HG02981 (cell line): Measurements from ENCODE around the gene EXOSC10.
"Not testable (repeated sequence)": the region's sequence is repeated elsewhere in the genome, so short reads cannot be mapped to it uniquely, and the experiment has no call there.

Experiments used
- ATAC-seq: cut with Tn5 transposase; IDR thresholded peaks from one replicate; pipeline ENCODE4 v1.9.1; 2021; ENCODE audit warnings: mild to moderate bottlenecking, moderate library complexity; ENCODE audit not compliant: unreplicated experiment

EXOSC10 gene

DNA sequence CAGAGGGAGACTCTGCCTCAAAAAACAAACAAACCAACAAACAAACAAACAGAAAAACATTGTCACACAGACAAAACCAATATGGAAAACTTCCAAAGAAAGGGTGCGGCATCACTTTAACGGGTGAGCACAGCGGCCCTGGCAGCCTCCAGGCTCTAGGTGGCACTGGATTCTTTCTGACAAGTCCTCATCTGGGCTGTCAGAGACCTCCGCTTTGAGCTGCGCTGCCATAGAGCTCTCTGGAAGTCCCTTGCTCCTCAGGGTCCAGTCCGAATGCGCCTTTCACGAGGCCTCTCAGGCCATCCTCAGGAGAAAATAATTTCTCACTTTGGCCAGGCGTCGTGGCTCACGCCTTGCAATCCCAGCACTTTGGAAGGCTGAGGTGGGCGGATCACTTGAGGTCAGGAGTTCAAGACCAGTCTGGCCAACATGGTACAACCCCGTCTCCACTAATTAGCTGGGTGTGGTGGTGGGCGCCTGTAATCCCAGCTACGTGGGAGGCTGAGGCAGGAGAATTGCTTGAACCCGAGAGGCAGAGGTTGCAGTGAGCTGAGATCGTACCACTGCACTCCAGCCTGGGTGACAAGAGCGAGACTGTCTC lies 35.6 kb downstream of the EXOSC10 start:
- not testable (repeated sequence) for ATAC-seq

DNA sequence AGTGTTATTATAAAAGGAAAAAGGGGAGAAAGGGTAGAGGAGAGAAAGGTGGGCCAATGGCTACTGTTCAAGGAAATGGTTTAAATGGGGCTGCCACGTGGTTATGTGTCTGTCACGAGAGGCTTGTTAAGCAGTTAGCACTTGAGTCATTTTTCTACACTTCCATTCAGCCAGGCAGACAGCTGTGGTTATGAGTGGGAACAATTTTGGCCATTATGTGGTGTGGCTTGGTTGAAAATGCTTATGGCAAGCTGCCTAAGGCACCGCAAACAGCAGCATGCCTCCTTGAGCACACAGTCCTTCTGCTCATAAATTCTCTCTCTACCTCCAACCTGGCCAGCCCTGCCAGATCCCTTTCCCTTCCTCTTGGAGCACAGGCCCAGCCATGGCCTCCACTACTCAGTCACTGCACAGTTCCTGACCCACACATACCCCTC lies 36.7 kb downstream of the EXOSC10 start:
- ATAC-seq = no peak

DNA sequence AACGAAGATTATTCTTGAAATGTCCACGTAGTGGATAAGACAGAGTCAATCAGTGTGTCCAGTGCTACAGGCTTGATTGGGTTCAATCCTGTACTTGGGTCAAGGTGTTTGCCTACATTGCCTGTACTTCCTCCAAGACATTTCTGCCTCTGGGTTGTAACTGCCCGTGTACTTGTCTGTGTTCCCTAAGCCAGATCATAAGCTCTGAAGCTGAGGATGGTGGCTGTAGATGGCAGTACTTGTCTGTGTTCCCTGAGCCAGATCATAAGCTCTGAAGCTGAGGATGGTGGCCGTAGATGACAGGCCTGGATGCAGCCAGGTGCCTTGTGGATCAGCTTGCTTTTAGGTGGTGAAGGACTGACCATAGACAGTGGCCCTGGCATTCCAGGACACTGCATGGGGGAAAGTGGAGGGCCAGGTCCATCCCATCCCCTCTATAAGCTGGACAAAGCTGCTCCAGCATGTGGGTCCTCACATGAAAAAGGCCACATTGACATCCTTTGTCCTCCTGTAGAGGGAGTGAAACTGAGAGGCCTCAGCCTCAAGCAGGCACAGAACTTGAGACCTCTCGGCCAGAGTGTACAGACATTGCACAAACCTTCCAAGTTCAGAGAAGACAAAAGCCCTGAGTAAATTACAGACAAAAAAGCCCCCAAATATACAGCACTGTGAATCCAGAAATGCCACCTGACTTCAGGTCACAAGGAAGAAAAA lies 37.9 kb downstream of the EXOSC10 start:
- no peak for ATAC-seq

DNA sequence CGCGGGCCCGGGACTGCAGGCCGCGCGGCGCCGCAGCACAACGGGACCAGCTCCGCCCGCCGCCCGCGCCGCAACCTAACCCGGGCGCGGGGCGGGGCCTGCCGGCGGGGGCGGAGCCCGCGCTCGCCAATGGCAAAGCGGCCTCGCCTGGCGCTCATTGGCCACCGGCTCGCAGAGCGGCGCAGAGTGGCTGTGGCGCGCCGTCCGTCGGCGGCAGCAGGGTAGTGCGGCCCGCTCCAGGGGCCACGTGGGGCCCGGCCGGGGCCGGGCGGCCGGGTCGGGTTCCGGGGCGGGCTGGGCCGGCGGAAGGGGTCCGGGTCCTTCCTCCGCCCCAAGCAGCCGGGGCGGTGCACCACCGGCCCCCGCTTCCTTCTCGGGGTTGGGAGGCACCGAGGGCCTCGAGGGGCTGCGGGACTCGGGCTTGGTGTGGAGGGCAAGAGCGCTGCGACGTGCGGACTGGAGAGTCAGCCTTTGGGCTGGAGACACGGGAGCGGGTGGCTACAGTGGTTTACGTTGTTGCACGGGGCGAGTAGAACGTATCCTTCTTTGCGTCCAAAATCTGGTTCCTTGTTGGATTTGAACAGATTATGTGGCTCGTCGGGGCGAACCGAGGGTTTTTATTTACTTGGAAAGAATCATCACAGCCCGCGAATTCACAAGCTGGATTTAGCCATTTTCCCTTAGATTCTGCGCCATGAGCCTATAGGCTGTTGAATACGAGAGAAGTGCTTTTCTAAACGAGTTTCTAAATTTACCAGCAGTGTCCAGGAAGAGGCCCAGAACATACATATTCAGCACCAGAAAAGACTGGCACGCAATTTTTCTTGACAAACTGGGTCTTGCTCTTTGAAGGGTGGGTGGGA lies 39.5 kb downstream of the EXOSC10 start, which contains the start of gene SRM:
SRM (minus strand) TSS at position 51 of the 863 bp plus-strand sequence. CDS start 75 bp downstream, outside the sequence.
- ATAC-seq = peak; percentile 92

DNA sequence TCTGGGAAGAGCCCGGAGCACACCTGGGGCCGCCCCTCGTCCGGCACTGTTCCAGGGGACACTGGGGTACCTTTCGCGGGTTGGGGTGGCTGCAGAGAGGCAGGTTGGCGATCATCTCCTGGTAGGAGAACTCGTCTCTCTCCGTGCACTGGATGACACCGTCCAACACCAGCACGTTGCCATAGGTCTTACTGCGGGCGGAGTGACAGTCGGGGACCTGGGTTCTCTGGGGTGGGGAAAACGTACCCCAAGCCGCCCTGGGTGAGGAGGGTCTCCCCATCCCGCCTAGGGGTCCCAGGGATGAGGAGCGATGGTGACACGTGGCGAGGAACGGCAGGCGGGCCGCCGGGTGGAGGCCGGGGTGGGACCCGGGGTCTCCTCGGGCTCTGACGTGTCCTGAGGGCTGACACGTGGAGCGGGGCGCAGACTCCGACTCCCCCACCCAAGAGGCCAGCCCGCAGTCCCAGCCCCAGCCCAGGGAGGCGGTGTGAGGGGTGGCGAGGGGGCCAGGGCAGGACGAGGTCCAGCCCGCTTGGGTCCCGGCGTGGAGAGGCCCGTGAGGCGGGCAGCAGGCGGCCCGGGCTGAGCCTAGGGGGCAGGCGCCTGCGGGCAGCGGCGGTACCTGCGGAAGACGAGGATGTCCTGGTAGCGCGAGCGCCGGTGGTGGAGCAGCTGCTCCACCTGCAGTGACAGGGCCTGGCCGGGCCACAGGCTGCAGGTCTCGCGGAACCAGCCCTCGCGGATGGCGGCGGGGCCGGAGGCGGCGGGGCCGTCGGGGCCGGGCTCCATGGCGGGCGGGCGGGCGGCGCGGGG lies 40.3 kb downstream of the EXOSC10 start:
- ATAC-seq = peak; percentile 22

DNA sequence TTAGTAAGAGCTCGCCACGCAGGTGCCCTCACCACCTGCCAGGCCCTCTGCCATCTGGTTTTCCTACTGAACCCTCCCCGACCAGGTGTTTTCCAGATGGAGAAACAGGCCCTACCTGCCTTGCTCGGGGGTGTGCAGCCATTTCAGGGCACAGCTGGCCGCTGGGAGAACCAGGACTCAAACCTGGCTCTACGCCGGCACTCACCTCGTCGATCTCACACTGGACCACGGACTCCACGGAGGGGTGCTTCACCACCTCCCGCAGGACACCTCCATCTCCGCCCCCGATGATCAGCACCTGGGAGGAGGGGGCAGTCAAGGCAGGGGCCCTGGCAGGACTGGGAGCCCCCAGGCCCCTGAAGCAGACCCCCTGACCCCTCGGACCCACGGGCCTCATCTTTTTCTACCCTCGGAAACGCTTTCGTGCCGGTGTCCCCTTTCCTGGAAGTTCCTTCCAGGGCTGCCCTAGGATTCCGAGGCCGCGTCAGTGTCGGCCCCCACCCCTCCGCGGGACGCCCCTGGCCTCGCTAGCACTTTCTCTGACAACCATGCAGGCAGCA lies 41.0 kb downstream of the EXOSC10 start:
- no peak for ATAC-seq

DNA sequence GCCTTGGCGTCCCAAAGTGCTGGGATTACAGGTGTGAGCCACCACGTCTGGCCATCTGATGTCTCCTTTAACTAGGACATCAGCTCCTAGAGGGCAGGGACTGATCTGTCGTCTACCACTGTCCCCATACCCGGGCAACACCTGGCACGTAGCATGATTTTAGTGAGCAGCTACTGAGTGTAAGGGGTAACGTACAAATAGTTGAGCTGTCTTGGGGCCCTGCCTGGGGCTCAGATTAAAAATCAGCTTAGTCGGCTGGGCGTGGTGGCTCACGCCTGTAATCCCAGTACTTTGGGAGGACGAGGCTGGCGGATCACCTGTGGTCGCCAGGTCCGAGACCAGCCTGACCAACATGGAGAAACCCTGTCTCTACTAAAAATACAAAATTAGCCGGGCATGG lies 41.6 kb downstream of the EXOSC10 start:
- no peak for ATAC-seq

DNA sequence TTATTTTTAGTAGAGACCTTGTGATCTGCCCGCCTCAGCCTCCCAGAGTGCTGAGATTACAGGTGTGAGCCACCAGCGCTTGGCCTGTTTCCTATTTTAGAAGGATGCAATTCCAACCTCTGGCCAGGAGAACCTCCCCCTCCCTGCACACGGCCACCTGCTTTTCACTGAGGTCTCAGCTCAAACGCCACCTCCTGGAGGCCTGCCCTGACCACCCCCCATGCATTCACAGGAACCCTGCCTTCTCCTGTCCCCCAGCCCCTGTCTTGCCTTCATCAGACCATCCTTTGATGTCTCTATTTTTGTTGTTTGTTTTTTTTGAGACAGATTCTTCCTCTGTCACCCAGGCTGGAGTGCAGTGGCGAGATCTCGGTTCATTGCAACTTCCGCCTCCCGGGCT lies 42.2 kb downstream of the EXOSC10 start:
- ATAC-seq = no peak

DNA sequence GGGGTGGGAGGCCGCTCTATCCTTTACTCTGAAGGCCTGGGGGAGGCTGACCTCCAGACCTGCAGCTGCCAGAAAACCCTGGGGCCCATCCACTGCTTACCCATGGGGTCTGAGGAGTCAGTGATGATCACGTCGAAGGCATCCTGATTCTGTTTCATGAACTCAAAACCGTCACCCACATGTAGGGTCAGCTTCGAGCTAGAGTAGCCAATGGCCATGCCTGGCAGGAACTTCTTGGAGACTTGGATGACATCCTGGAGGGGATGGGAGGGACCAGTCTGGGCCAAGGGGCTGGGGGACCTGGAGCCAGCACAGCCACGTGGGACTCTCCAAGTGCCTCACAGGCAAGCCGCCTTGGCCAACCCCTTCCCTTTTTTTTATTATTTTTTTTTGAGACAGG lies 43.2 kb downstream of the EXOSC10 start:
- no peak for ATAC-seq

DNA sequence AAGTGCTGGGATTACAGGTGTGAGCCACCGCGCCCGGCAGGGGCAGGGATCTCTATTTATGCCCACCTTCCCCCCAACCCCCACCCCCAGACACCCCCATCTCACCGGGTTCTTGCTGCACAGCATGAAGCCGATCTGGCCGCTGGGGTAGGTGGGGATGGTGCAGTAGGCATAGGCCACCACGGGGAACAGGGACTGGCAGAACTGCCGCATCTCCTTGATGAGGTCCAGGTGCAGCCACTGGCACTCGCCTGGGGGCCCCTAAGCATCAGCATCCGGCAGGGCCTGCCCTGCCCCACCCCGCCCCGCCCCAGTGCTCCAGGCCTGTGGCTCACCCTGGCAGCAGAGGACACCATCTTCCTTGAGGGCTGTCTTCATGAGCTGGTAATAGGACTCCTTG lies 44.0 kb downstream of the EXOSC10 start:
- ATAC-seq = no peak

DNA sequence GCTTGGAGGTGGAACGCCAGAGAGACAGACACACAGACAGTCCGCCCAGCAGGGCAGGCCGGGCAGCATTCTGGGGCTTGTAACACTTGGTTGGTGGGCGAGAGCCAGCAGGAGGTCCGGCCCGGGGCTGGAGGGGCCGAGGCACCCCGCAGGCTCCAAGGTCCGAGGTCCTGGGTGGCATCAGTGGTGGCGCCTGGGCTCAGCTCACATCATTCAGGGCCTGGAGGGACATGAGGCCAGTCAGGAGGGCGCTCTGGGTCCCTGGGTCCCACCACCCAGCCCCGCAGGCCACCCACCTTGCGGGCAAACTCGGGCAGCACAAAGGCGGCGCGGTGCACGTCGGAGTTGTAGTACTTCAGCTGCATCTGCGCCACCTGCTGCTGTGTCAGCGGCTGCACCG lies 45.0 kb downstream of the EXOSC10 start:
- ATAC-seq = no peak

DNA sequence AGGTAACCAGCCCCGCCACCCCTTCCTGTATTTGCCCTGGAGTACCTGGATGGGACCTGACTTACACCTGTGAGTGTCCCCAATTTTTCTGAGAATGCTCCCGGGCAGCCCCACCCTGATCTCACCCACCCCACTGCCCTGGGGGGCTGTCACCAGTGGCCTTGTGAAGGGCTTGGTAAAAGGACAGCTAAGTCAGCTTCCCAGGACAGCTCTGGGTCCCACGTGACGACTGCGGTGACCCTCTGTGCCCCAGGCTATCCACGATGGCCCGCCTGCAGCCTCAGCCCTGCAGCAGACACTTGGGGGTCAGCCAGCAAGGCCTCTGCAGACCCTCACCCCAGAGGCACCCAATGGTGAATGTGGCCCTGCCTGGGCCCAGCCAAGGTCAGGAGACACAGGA lies 45.5 kb downstream of the EXOSC10 start:
- ATAC-seq = no peak

DNA sequence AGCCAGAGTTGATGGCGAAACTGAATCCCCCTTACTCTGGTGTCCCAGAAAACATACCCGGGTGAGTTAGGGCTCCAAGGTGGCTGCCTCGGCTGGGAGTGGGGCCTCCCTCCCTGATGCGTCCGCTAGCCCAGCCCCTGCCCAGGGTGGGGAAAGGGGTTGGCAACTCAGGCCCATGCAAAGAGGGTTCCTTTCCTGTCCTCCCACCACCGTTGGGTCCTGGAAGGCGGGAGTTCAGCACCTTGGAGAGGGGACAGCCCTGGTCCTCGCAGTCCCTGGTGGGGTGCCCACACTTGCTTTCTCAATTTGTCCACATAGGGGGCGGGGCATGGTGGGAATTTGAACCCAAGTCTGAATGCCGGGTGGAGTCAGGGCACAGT lies 45.9 kb downstream of the EXOSC10 start:
- ATAC-seq = no peak

DNA sequence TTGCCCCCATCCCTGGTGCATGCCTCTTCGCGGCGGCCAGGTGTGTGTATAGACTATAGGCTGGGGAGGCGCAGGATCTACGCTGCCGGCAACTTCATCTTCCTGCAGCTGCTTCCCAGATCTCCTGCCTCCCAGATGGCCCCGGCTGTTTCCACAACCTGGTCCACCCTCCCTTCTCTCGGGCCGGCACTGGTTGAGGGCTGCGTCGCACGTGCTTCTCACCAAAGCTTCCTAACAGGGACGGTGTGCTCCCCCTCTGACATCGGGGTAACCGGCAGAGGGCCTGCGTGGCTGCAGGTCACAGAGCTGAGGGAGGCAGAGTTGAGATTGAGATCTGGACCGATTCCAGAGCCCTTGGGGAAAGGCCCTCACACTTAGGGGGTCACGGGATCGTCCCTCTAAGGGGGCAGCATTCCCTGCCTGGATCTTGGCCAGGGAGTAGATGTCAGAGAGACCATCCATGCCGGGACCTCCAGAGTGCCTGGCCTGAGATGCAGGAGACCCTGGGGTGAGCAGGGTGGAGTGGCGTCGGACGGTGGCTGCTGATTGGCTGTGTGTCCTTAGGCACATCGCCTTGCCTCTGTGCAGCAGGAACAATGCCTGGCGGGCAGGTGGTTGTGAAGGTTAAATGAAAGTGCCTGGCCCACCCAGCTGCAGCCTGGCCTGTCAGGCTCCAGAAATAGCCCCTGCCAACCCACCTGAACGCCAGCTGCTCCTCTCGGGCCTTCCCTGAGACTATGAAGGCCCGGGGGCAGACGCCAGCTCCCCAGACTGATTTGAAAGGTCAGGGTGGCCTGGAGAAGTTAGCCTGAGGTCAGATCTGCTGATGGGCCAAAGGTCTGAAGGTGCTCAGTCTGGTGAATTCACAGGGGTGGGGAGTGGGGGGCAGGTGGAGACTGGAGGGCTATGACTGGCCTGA lies 46.6 kb downstream of the EXOSC10 start:
- ATAC-seq = no peak

DNA sequence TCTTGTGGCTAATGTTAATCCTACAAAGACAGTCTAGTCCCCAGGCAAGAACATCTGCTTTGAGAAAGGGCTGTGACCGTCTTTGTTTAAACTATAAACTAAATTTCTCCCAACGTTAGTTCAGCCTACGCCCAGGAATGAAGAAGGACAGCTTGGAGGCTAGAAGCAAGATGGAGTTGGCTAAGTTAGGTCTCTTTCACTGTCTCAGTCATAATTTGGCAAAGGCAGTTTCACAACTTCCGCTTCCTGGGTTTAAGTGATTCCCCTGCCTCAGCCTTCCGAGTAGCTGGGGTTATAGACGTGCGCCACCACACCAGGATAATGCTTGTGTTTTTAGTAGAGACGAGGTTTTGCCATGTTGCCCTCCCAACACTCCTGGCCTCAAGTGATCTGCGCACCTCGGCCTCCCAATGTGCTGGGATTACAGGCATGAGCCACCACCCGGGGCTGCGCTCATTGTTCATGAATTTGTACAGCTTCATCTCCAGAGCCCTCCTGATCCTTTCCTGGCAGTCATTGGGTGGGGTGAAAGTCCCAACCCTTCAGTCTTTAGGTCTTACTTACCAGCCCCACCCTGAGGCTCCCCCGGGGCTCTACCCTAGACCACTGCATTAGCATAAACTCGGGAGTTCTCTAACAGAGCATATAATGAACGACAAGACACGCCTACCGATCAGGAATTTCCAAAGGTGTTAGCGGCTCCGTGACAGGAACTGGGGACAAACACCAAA lies 47.7 kb downstream of the EXOSC10 start:
- no peak for ATAC-seq

DNA sequence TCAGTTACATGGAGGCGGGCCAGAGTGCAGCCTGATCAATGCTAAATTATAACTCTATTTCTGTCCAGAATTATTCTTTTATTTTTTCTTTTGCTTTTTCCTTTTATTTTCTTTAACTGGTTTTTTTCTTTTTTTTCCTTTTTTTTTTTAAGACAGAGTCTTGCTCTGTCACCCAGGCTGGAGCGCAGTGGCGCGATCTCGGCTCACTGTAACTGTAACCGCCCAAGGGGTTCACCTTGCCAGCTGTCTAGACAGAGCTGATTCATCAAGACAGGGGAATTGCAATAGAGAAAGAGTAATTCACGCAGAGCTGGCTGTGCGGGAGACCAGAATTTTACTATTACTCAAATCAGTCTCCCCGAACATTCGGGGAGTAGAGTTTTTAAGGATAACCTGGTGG lies 48.5 kb downstream of the EXOSC10 start:
- not testable (repeated sequence) for ATAC-seq

DNA sequence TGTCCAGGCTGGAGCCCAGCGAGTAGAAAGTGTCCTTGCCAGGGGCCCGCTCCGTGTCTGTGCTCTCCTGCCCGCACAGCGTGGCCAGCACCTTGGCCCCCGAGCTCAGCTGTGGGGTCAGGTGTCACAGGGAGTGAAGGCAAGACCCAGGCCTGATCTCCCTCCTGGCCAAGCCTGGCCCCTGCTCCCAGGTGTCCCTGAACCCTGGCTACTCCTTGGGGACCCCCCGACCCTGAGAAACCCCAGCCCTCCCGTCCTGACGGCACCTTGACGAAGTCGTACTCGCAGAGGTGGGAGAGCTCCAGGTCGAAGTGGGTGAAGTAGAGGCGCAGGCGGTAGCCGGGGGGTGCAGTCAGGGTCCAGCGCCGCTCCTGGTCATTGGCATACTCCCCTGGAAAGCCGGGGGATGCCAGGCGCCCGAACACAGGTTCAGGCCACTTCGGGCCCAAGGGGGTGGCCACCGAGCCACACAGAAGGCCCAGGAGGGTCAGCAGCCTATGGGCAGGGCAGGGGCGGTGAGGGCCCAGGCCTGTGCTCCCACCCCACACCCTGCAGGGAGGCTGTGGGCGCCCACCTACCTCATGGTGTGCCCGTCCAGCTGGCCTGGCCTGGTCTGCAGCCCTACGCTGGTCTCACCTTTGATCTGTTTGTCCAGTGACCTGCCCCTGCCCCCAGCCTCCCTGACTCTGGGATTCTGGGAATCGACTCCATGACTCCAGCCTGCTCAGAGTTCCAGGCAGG lies 52.9 kb downstream of the EXOSC10 start, which contains the start of gene MASP2:
MASP2 (minus strand) TSS at position 615 of the 741 bp plus-strand sequence; CDS start at position 583, 32 bp downstream.
- no peak for ATAC-seq

DNA sequence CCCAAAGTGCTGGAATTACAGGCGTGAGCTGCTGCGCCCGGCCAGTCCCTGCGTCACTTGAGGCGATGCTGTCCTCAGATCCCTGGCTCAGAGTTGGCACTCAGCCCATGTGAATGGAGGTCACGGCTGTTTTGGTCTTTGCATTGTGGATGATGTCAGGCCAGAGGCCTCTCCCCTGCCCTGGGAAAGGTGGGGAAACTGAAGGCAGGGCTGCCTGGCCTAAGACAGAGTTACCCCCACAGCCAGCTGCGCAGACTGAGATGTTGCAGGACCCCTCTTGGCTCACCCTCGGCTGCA lies 53.5 kb downstream of the EXOSC10 start:
- ATAC-seq = no peak
